NCI-H748 (cell line): Measurements from ENCODE around the gene OR6C70.
"Not testable (repeated sequence)": the region's sequence is repeated elsewhere in the genome, so short reads cannot be mapped to it uniquely, and the experiment has no call there.

Experiments used
- DNase-seq: peaks from one replicate; lab custom pipeline; 2025; ENCODE audit not compliant: unreplicated experiment; lab: John Stamatoyannopoulos, UW

Gene OR6C70

GRCh38 chr12:55470088-55470829, at the start of gene OR6C70:
Gene OR6C70 (minus strand): TSS chr12:55470138. CDS start chr12:55470138, 0 bp downstream.
- DNase-seq = no peak

- no peak for DNase-seq
Measured at GRCh38 chr12:55516391-55516790, 46.5 kb upstream of the OR6C70 start.

GRCh38 chr12:55515696-55516095, 45.8 kb upstream of the OR6C70 start:
- no peak for DNase-seq

GRCh38 chr12:55501601-55502000, 31.7 kb upstream of the OR6C70 start:
- no peak for DNase-seq

- no peak for DNase-seq
Measured at GRCh38 chr12:55499810-55500252, 29.9 kb upstream of the OR6C70 start.

- no peak for DNase-seq
Measured at GRCh38 chr12:55499231-55499630, 29.3 kb upstream of the OR6C70 start.

- DNase-seq = no peak
Measured at GRCh38 chr12:55495490-55495889, 25.6 kb upstream of the OR6C70 start.

GRCh38 chr12:55492078-55492477, 22.1 kb upstream of the OR6C70 start, which contains the start of gene OR6C68:
Gene OR6C68 (plus strand): TSS chr12:55492378. CDS start chr12:55492378, 0 bp downstream.
- no peak for DNase-seq

GRCh38 chr12:55484284-55484683, 14.3 kb upstream of the OR6C70 start:
- not testable (repeated sequence) for DNase-seq

GRCh38 chr12:55479136-55479535, 9.2 kb upstream of the OR6C70 start:
- not testable (repeated sequence) for DNase-seq

GRCh38 chr12:55472264-55472663, 2.3 kb upstream of the OR6C70 start:
- no peak for DNase-seq

- DNase-seq = no peak
Measured at GRCh38 chr12:55469291-55469690, 647 bp downstream of the OR6C70 start.

GRCh38 chr12:55467836-55468235, 2.1 kb downstream of the OR6C70 start:
- DNase-seq = no peak

- DNase-seq = not testable (repeated sequence)
Measured at GRCh38 chr12:55464926-55465325, 5.0 kb downstream of the OR6C70 start.

- DNase-seq = no peak
Measured at GRCh38 chr12:55448825-55449224, 21.1 kb downstream of the OR6C70 start.

- DNase-seq = no peak
Measured at GRCh38 chr12:55446326-55446725, 23.6 kb downstream of the OR6C70 start.

GRCh38 chr12:55445357-55445756, 24.6 kb downstream of the OR6C70 start:
- DNase-seq = no peak

GRCh38 chr12:55443776-55444175, 26.2 kb downstream of the OR6C70 start, which contains the start of gene OR6C2:
Gene OR6C2 (plus strand): TSS chr12:55444076. CDS start chr12:55452214, 8,138 bp downstream.
- DNase-seq = no peak

GRCh38 chr12:55441233-55441632, 28.7 kb downstream of the OR6C70 start:
- DNase-seq = not testable (repeated sequence)

- DNase-seq = no peak
Measured at GRCh38 chr12:55428331-55429243, 41.4 kb downstream of the OR6C70 start.

GRCh38 chr12:55425954-55426353, 44.0 kb downstream of the OR6C70 start, which contains the start of gene OR6C76:
Gene OR6C76 (plus strand): TSS chr12:55426254. CDS start chr12:55426254, 0 bp downstream.
- DNase-seq = no peak
